IPS-18c (cell line): ENCODE measurements around the gene ADAT3.
A peak's percentile ranks its signal among the peaks of the same experiment; 100 is the strongest.

ENCODE experiments used
- H3K4me3 ChIP-seq: 2 replicates; pipeline ENCODE4 v1.7.0; 2013; ENCODE audit warnings: low read depth, mild to moderate bottlenecking, low read length, moderate library complexity; ENCODE audit not compliant: insufficient read depth
- H3K9me3 ChIP-seq: one replicate; pipeline ENCODE4 v1.6.1; 2013; ENCODE audit warnings: mild to moderate bottlenecking, low read length, moderate library complexity; ENCODE audit not compliant: control insufficient read depth, insufficient read depth

ADAT3 gene

DNA sequence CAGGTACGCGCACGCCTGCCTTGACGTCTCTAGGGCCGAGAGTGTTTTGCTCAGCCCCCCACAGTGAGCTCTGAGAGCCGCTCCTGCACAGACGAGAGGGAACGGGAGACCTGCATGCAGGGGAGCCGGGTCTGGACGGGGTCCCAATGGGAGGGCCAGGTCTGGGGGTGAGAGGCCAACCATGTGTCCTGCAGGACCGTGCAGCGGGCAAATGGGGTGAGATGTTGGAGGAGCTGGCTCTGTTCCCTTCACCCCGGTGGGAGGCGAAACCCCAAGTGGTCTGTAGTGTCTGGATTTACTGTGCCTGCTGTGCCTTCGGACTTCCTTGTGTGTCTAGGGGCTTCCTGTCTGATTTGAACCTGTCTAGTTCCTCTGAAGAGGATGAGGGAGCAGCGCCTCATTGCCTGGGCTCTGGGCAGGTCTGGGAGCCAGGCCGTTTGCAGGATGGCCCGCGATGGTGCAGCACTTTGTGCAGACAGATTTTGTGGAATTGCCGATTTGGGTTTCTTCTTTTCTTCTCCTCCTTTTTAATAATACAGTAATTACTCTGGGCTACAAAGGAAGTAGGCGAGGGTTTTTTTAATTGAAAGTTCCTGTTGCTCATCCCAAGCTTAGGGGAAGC lies 37.8 kb downstream of the ADAT3 start:
- H3K9me3 ChIP-seq = peaks cover 2% of the 10 kb centered on the region
- H3K4me3 ChIP-seq = peak overlapping the region; percentile 88

- Histone ChIP-seq H3K9me3 (peaks cover 2% of the 10 kb centered on the region), H3K4me3 (no peak overlapping the region)
Observed at GRCh38 chr19:1943661-1944087, 38.5 kb downstream of the ADAT3 start.

DNA sequence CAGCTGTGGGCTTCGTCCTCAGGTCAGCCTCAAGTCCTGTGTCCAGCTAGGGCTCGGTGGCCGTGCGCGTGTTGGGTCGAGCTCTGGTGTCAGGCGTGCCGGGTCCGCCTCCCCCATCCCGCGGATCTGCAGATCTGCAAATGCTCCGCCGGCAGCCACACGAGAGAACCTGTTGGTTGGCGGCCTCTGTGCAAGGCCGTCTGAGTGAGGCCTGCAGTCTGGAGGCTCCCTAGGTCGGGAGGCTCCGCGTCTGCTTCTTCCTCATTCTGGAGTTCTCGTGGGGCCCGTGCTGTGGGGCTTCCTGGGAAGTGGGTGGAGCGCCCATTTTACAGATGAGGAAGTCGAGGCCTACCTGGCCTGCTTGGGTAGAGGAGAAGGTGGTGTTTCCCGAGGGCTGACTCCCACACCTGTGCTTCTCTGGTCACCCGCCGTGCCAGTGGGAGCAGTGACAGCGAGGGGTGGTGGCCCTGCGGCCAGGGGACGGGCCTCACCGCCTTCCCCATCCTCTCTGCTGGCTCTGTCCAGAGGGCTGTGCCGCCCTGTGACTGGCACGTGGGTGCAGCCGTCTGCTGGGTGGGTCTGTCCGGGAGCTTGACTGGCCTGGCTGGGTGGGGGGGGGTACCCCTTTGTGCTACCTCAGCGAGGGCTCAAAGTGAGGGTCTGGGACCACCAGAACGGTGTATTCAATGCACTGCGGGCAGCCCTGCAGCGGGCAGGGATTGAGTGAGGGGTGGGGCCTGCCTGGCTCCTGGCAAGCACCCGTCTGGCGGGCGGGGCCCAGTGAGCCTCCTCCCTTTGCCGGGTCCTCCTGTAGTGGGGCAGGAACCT lies 39.1 kb downstream of the ADAT3 start:
- Histone ChIP-seq H3K9me3 (peaks cover 2% of the 10 kb centered on the region), H3K4me3 (no peak overlapping the region)

DNA sequence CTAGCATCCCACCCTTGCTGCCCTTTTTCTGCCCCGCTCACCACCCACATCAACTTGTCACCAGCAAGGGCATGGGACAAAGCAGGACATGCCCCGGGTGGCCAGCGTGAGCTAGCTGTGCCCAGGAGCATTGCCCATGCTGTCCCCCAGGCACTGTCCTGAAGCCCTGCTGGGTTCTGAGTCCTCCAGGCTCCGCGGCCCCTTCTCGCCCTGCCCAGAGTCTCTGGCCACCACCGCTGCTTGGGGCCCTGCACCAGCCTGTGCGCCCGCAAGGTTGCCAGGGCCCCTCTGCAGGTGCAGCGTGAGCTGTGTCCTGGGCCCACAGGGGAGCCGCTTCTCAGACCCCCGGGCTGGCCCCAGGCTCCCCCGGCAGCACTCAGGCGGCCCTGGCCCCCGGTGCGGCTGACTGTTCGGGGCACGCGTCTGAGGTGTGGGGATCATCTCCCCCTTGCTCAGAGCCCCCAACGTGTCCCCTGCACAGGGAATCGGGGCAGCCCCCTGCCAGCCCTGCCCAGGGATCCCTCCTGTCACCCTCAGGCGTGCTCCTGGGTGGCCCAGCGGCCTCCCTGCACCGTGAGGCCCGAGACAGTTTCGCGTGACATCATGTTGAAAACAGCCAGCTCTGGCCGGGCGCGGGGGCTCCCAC lies 39.8 kb downstream of the ADAT3 start:
- Histone ChIP-seq H3K4me3 (no peak overlapping the region), H3K9me3 (peaks cover 2% of the 10 kb centered on the region)

- Histone ChIP-seq H3K4me3 (no peak overlapping the region), H3K9me3 (peaks cover 2% of the 10 kb centered on the region)
Observed at GRCh38 chr19:1945899-1946298, 40.7 kb downstream of the ADAT3 start.

DNA sequence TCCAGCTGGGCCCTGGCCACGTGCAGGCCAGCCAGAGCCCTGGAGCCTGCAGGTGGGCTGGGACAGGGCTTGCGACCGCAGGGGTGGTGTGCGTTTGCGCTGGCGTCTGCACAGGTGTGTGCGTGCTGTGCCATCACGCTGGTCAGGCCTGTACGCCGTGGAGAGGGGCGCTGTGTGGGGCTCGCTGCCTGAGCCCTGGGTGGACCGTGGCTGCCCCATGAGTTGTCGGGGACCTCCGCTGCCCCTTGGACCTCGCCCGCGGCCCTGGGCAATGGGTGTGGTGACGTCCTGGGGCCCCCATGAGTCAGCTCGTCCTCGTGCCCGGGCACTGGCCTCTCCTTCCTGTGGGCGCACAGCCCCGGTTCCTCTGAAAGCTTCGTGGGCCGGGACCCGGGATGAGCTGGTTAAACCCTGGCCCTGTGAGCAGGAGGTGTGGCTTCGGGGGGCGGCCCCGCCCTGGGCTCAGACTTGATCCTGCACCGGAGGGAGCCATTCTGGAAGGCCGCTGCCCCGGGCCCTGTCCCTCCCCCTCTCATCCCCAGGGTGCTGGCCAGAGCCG lies 42.5 kb downstream of the ADAT3 start:
- H3K9me3 ChIP-seq = peaks cover 2% of the 10 kb centered on the region
- H3K4me3 ChIP-seq = no peak overlapping the region

GRCh38 chr19:1949304-1950101 lies 44.3 kb downstream of the ADAT3 start:
- no peaks in the 10 kb centered on the region for H3K9me3 ChIP-seq
- H3K4me3 ChIP-seq = no peak overlapping the region

GRCh38 chr19:1950640-1951039 lies 45.4 kb downstream of the ADAT3 start:
- Histone ChIP-seq H3K4me3 (no peak overlapping the region), H3K9me3 (no peaks in the 10 kb centered on the region)

DNA sequence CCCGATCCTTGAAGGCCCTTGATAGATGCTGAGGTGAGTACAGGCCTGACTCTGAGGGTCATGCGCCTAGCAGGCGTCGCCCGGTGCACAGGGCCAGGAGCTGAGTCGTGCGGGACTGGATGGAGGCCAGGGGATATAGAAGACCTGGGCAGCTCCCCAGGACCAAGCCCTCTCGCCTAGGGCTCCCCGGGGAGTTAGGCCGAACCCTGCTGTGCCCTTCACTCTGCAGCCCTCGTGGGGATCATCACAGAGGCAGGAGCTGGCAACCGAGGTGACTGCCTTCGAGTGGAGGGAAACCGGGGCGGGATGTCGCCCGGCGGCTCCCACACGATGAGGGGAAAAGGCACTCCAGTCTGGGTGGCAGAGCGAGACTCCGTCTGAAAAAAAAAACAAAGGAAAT lies 47.4 kb downstream of the ADAT3 start:
- H3K9me3 ChIP-seq = no peaks in the 10 kb centered on the region
- H3K4me3 ChIP-seq = no peak overlapping the region

DNA sequence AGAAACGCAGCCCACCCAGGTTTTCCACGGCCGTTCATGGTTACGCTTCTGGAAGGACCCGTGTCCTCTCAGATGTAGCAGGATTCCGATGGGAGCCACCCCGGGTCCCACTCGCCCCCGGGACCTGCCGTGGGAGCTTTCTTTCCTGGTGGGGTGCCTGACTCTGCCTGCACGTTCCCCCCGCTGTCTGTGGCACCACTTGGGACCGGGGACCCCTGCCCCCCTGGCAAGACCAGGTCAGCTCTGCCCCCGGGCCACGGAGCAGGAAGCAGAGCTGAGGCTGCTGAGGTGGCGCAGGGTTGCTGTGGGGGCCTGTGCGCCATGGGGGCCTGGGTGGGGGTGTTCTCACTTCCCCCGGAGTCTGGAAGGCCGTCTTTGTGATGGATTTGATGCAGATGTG lies 47.8 kb downstream of the ADAT3 start:
- Histone ChIP-seq H3K9me3 (no peaks in the 10 kb centered on the region), H3K4me3 (no peak overlapping the region)

GRCh38 chr19:1953441-1954094 lies 48.4 kb downstream of the ADAT3 start:
- H3K4me3 ChIP-seq = no peak overlapping the region
- H3K9me3 ChIP-seq = no peaks in the 10 kb centered on the region

GRCh38 chr19:1954532-1954933 lies 49.3 kb downstream of the ADAT3 start:
- Histone ChIP-seq H3K9me3 (no peaks in the 10 kb centered on the region), H3K4me3 (no peak overlapping the region)

GRCh38 chr19:1955171-1956121 lies 50.2 kb downstream of the ADAT3 start:
- no peaks in the 10 kb centered on the region for H3K9me3 ChIP-seq
- H3K4me3 ChIP-seq = no peak overlapping the region

GRCh38 chr19:1956122-1956494 lies 50.9 kb downstream of the ADAT3 start:
- no peaks in the 10 kb centered on the region for H3K9me3 ChIP-seq
- H3K4me3 ChIP-seq = no peak overlapping the region

- no peak overlapping the region for H3K4me3 ChIP-seq
- H3K9me3 ChIP-seq = no peaks in the 10 kb centered on the region
Observed at GRCh38 chr19:1956868-1957492, 51.8 kb downstream of the ADAT3 start.
